Upper lobe of left lung (tissue), 4 donors: ENCODE measurements around the gene NR2C2AP.

Experiments
- POLR2A ChIP-seq, 4 donors: fragments of 450-650 bp; IDR thresholded peaks; one replicate each; pipeline ENCODE4 v1.5.1; 2016 to 2017; ENCODE audit warnings: antibody characterized with exemption in 4 of 4, mild to moderate bottlenecking in 2 of 4
- POLR2AphosphoS5 ChIP-seq, 2 donors: sonication (generic); formaldehyde crosslinking; IDR thresholded peaks; one replicate each; pipeline ENCODE4 v1.5.1; 2017; ENCODE audit warnings: antibody characterized with exemption in 2 of 2
- TF ChIP-seq, protein P1 (sequence below), 6 experiments: fragments of 450-650 bp in 4 of 6; fragments of 200-600 bp in 2 of 6; sonication (generic) in 2 of 6; IDR thresholded peaks; one replicate each; pipeline ENCODE4 v1.5.1; 2016 to 2019; ENCODE audit warnings: antibody characterized with exemption in 6 of 6

DNA sequence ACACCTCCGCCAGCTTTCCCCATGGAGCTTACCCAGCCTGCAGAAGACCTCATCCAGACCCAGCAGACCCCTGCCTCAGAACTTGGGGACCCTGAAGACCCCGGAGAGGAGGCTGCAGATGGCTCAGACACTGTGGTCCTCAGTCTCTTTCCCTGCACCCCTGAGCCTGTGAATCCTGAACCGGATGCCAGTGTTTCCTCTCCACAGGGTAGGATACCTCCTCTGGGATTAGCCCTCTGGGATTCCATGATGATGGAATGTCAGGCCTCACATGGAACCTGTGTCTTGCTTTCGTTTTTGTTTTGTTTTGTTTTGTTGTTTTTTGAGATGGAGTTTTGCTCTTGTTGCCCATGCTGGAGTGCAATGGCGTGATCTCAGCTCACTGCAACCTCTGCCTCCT is 9.3 kb downstream of the NR2C2AP start:
- TF ChIP-seq, protein P1, sequence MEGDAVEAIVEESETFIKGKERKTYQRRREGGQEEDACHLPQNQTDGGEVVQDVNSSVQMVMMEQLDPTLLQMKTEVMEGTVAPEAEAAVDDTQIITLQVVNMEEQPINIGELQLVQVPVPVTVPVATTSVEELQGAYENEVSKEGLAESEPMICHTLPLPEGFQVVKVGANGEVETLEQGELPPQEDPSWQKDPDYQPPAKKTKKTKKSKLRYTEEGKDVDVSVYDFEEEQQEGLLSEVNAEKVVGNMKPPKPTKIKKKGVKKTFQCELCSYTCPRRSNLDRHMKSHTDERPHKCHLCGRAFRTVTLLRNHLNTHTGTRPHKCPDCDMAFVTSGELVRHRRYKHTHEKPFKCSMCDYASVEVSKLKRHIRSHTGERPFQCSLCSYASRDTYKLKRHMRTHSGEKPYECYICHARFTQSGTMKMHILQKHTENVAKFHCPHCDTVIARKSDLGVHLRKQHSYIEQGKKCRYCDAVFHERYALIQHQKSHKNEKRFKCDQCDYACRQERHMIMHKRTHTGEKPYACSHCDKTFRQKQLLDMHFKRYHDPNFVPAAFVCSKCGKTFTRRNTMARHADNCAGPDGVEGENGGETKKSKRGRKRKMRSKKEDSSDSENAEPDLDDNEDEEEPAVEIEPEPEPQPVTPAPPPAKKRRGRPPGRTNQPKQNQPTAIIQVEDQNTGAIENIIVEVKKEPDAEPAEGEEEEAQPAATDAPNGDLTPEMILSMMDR (IDR thresholded peaks at IDR 0.05), result no peak
- TF ChIP-seq POLR2A (IDR thresholded peaks at IDR 0.05), result no peak
- TF ChIP-seq POLR2AphosphoS5 (IDR thresholded peaks at IDR 0.05), result no peak
